ENCODE measurements around the gene PIN1.
A peak's percentile ranks its signal among the peaks of the same experiment; 100 is the strongest.
"Not testable (repeated sequence)": the region's sequence is repeated elsewhere in the genome, so short reads cannot be mapped to it uniquely, and the experiment has no call there.

PIN1 gene

GRCh38 chr19:9834726-9835506, at the start of gene PIN1:
Gene PIN1 (plus strand): TSS chr19:9835318. CDS start chr19:9835345, 27 bp downstream.
- DNase-seq: peak; percentile 99

DNA sequence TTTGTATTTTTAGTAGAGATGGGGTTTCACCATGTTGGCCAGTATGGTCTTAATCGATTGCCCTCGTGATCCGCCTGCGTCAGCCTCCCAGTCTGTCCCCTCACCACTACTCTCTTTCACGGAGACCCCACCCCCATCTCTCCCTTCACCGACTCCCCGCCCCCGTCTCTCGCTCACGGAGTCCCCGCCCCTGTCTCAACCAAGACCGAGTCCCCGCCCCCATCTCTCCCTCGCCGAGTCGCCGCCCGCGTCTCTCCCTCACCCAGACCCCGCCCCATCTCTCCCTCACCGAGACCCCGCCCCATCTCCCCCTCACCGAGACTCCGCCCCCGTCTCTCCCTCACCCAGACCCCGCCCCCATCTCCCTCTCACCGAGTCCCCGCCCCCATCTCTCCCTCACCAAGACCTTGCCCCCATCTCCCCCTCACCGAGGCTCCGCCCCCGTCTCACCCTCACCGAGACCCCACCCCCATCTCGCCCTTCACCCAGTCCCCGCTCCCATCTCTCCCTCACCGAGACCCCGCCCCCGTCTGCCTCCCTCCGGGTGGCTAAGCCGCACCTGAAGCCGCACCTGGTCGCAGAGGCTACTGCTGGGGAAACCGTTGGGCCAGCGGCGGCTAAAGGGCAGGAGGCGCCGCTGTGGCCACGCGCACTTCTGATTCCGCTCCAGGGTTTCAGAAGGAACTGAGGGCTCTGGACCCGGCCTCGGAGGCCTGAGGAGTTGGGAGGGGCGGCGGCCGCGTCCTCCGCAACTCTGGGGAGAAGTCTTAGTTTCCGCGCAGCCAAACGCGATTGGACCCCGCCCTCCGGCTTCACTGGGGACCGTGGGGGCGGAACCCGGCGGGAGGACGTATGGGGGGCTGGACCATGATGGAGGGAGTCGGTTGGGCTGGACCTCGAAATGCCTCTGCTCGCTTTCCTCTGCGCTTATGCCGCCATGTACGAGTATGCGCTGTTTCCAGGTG, 49.5 kb upstream of the PIN1 start:
- DNase-seq: peak; percentile 96

DNA sequence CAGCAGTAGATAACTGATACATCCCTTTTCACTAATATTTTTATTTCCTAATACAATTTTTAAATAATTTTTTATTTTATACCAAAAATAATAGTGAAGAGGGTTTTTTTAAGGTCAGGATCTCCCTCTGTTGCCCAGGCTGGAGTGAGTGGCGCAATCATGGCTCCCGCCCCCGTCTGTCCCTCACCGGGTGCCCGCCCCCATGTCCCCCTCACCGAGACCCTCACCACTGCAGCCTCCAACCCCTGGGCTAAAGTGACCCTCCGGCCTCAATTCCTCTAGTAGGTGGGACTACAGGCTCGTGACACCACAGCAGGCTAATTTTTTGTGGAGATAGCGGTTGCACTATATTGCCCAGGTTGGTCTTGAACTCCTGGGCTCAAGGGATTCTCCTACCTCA, 48.8 kb upstream of the PIN1 start:
- DNase-seq: no peak

- DNase-seq: no peak
These were observed 48.3 kb upstream of the PIN1 start for GRCh38 chr19:9786819-9787218.

DNA sequence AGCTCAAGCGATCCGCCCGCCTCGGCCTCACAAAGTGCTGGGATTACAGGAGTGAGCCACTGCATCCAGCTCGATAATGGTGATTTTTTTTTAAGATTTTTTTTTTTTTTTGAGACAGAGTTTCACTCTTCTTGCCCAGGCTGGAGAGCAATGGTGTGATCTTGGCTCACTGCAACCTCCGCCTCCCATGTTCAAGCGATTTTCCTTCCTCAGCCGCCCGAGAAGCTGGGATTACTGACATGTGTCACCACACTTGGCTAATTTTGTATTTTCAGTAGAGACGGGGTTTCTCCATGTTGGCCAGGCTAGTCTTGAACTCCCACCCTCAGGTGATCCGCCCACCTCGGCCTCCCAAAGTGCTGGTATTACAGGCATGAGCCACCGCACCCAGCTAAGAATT, 46.5 kb upstream of the PIN1 start:
- not testable (repeated sequence) for DNase-seq

GRCh38 chr19:9789066-9789465, 46.1 kb upstream of the PIN1 start:
- no peak for DNase-seq

DNA sequence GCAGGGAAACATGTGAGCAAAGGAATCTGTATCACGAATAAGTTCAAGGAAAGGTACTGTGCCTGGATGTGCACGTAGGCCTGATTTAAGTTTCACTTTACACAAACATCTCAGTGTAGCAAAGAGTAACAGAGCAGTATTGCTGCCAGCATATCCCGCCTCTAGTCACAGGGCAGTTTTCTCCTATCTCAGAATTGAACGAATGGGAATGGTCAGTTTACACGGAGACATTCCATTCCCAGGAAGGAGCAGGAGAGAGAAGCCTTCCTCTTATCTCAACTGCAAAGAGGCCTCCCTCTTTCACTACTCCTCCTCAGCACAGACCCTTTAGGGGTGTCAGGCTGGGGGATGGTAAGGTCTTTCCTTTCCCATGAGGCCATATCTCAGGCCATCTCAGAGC, 45.5 kb upstream of the PIN1 start:
- not testable (repeated sequence) for DNase-seq

GRCh38 chr19:9791073-9791367, 44.1 kb upstream of the PIN1 start:
- DNase-seq: not testable (repeated sequence)

GRCh38 chr19:9791552-9792205, 43.4 kb upstream of the PIN1 start:
- DNase-seq: peak; percentile 95 to 96

DNA sequence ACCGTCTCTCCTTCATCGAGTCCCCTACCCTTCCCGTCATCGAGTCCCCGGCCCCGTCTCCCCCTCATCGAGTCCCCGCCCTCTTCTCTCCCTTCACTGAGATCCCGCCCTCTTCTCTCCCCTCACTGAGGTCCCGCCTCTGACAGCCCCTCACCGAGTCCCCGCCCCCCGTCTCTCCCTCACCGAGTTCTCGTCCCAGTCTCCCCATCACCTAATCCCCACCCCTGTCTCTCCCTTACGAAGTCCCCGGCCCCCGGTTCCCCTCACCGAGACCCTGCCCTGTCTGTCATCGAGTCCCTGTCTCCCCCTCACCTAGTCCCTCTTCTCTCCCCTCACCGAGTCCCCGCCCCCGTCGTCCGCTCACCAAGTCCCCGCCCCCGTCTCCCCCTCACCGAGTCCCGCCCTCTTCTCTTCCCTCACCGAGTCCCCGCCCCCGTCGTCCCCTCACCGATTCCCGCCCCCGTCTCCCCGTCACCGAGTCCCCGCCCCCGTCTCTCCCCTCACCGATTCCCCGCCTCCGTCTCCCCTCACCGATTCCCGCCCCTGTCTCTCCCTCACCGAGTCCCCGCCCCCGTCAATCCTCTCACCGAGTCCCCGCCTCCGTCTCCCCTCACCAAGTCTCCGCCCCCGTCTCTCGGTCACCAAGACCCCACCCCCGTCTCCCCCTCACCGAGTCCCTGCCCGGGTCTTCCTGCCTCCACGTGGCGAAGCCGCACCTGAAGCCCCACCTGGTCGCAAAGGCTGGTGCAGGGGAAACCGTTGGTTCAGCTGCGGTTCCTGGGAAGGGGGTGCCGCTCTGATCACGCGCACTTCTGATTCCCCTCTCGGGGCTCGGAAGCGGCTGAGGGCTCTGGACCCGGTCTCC, 42.7 kb upstream of the PIN1 start:
- DNase-seq: peak; percentile 95

DNA sequence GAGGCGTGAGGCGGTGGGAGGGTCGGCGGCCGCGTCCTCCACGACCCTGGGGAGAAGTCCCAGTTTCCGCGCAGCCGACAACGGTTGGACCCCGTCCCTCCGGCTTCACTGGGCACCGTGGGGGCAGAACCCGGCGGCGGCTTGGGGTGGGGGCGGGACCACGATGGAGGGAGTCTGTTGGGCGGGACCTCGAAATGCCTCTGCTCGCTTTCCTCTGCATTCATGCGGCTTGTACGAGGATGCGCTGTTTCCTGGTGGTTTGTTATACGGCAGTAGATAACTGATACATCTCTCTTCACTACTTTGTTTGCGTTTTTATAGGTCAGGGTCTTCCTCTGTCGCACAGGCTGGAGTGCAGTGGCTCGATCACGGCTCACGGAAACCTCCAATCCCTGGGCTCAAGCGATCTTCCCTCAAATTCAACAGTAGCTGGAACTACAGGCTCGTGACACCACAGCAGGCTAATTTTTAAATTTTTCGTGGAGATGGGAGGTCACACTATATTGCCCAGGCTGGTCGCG, 42.0 kb upstream of the PIN1 start:
- peak; percentile 71 to 72 for DNase-seq

DNA sequence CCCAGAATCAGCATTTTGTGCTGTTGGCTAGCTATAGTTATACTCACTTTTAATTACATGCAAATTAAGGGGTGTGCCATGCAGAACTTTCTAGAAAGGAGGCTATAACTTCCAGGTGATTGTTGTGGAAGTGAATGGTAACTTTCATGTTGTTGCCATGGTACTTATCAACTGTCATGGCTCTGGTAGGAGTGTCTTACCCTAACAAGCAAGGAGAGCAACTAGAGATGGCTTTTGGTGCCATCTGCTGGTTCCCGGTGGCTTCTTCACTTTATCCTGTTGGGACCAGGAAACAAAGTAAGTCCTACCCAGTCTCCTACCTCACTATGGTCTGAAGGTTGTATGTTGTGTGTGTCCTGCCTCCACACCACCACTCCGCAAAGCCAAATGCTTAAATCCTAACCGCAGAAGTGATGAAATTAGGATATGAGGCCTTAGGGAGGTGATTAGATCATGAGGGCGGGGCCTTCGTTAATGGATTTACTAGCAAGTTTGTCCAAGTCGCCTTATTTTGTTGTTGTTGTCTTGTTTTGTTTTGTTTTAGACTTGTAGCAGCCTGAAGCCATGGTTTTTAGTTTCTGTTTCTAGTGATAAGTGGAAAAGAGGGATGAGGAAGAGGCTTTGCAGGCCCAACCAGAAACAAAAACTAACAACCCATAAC, 38.9 kb upstream of the PIN1 start:
- DNase-seq: peak; percentile 91 to 93

DNA sequence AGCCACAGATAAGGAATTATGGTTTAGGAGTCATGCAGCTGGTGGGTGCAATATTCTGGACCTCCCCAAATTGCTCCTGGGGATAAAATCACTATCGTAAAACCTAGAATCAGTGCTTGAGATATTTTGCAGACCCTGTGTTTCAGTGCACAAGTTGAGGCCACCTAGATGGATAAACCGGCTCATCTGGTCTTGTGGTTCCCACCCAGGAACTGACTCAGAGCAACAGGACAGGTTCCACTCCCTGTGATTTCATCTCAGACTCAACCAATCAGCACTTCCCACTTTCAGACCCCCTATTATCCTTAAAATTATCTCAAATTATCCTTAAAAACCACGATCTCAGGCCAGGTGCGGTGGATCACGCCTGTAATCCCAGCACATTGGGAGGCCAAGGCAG, 37.2 kb upstream of the PIN1 start:
- no peak for DNase-seq

DNA sequence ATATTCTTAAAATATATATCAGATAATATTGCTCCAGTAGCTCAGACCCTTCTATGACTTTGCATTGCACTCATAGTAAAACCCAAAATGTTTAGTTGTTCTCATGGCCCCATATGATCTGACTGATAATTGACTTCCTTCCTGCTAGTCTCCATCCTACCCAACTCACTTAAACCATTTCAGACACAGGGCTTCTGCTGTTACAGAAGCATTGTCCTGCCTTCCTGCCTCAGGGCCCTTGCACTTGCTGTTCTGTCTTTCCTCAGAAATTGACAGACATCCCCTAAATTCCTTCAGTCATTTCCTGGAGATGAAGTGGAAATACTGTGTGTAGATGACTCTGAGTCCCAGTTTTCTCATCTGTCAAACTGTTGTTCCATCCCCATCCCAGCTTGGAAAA, 36.0 kb upstream of the PIN1 start:
- no peak for DNase-seq

GRCh38 chr19:9801976-9802375, 33.1 kb upstream of the PIN1 start:
- no peak for DNase-seq

DNA sequence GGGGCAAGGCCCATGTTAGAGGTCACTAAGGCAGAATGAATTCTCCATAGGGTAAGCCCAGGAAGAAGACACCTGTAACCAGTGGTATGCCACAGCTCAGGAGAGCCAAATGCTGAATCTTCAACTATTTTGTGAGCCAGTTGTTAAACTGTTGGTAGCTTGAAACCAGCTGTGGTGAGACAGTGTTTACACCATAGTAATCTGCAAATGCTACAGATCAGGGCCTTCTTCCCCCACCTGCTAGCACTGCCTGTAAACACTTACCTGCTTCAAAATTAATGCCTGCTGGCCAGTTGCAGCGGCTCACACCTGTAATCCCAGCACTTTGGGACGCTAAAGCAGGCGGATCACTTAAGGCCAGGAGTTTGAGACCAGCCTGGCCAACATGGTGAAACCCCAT, 28.3 kb upstream of the PIN1 start:
- no peak for DNase-seq

DNA sequence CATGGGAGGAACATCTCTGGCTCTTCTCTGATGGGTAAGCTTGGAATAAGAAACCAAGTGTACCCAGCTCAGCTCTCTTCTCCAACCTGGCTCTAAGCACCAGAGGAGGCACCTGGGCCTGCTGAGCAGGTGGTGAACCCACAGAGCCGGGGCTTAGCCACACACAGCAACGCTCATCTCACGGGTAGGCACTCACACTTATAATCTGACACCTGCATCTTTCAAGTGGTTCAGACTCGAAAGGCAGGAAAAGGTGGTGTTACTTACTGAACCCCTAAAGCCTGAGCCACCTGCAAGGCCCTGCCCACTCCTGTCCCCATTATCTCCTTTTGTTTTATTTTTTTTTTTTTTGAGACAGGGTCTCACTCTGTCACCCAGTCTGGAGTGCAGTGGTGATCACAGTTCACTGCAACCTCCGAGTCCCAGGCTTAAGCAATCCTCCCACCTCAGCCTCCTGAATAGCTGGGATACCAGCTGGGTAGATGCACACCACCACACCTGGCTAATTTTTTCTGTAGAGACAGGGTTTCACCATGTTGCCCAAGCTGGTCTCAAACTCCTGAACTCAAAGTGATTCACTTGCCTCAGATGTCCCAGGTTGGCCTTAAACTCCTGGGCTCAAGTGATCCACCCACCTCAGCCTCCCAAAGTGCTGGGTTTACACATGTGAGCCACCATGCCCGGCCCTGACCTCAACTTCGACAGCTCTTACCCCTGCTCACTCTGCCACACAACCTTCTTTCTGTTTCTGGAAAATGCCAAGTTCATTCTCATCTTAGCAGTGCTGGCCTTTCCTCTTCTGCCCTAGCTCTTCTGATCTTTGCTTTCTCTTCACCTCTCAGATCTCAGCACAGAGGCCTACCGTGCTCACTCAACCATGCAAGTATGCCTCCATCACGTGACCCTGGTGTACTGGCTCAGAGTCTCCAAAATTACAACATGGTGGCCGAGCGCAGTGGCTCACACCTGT, 26.0 kb upstream of the PIN1 start:
- DNase-seq: peak; percentile 53 to 64

DNA sequence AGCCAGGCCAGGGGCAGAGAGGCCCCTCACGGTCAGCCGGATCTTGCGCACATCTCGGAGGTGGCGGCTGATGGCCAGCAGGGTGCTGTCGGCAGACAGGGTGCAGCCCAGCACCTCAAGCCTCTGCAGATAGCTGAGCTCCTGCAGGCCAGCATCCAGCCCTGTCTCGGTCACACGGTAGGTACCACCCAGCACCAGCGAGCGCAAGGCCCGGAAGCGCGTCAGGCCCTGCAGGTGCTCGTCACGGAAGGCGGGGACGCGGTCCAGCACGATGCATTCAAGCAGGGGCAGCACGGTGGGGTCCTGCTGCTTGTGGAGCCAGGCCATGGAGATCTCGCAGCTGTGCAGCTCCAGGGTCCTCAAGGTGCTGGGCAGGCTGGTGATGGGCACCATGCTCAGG, 24.0 kb upstream of the PIN1 start:
- DNase-seq: no peak

DNA sequence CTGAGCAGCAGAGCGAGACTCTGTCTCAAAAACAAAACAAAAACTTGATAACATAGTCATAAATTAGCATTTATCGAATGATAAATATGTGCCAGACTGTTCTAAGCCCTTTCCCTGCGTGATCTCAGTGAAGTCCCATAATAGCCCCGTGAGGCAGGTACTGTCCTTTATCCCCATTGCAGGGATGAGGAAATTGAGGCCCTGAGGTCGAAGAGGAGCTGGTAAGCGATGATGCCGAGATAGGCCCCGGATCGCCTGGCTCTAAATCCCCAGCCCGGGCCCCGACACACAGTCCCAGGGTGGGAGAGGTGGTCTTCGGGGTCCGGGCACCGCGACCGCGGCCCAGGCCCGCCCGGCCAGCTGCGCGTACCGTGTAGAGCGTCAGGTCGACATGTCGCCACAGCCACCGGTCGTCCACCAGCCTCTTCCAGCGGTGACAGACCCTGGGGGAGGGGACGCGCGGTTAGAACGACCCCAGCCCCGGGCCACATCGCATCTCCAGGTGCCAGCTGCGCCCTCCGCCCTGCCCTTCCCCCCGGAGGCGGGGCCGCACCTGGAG, 16.9 kb upstream of the PIN1 start:
- no peak for DNase-seq

All from CD4-positive, alpha-beta T cell treated with Interleukin-1 beta for 1 hour (primary cell).